SU-DHL-6 (cell line): ENCODE data around the gene PLXNB1.
A peak's percentile ranks its signal among the peaks of the same experiment; 100 is the strongest.

Source experiments
- H2AFZ ChIP-seq: fragments of 200-600 bp; sonication (generic); 2 replicates; pipeline ENCODE4 v1.6.1; 2014; ENCODE audit warnings: low read depth, mild to moderate bottlenecking, moderate library complexity, mixed read lengths, antibody characterized with exemption, low read length; ENCODE audit not compliant: severe bottlenecking
- H3F3A ChIP-seq: fragments of 200-600 bp; shearing (Covaris generic); 2 replicates; pipeline ENCODE4 v1.6.0; 2016; ENCODE audit warnings: antibody characterized with exemption, mild to moderate bottlenecking; ENCODE audit not compliant: insufficient read depth
- H3K27ac ChIP-seq: fragments of 200-600 bp; sonication (generic); 2 replicates; pipeline ENCODE4 v1.5.1; 2016; ENCODE audit warnings: low read depth, mild to moderate bottlenecking, low read length, moderate library complexity, mixed read lengths
- H3K27me3 ChIP-seq: fragments of 200-600 bp; sonication (generic), shearing (Covaris generic); 2 replicates; pipeline ENCODE4 v1.6.0; 2014; ENCODE audit warnings: mild to moderate bottlenecking, low read length
- H3K36me3 ChIP-seq: fragments of 200-600 bp; sonication (generic); 2 replicates; pipeline ENCODE4 v1.6.1; 2014; ENCODE audit warnings: mild to moderate bottlenecking, low read length, mixed read lengths
- H3K4me2 ChIP-seq: fragments of 300-600, 200-600 bp; shearing (Covaris generic), sonication (generic); 2 replicates; pipeline ENCODE4 v1.6.0; 2014; ENCODE audit warnings: low read length, low read depth, mild to moderate bottlenecking; ENCODE audit not compliant: poor library complexity, severe bottlenecking
- H3K4me3 ChIP-seq: fragments of 200-600 bp; sonication (generic); 2 replicates; pipeline ENCODE4 v1.5.1; 2014; ENCODE audit warnings: antibody characterized with exemption, low read length, mild to moderate bottlenecking, mixed read lengths; ENCODE audit not compliant: insufficient read depth, poor library complexity, severe bottlenecking
- H3K79me2 ChIP-seq: fragments of 200-600 bp; sonication (generic); 2 replicates; pipeline ENCODE4 v1.6.1; 2014; ENCODE audit warnings: mild to moderate bottlenecking, low read length, moderate library complexity; ENCODE audit not compliant: insufficient read depth
- H3K9ac ChIP-seq: fragments of 200-600 bp; sonication (generic); 2 replicates; pipeline ENCODE4 v1.7.0; 2014; ENCODE audit warnings: mild to moderate bottlenecking, low read length
- H3K9me2 ChIP-seq: fragments of 200-600 bp; sonication (generic); replicated peaks from 2 replicates; pipeline ENCODE4 v1.6.1; 2014; ENCODE audit warnings: low read length; ENCODE audit not compliant: insufficient read depth
- H3K9me3 ChIP-seq: fragments of 200-600 bp; sonication (generic); 2 replicates; pipeline ENCODE4 v1.6.1; 2014; ENCODE audit warnings: low read length, mixed read lengths; ENCODE audit not compliant: insufficient read depth
- H4K20me1 ChIP-seq: fragments of 200-600 bp; sonication (generic); 2 replicates; pipeline ENCODE4 v1.6.1; 2014; ENCODE audit warnings: low read depth, mild to moderate bottlenecking, antibody characterized with exemption, low read length, moderate library complexity, mixed read lengths
- EZH2phosphoT487 ChIP-seq: fragments of 200-600 bp; sonication (generic), shearing (Covaris generic); conservative IDR thresholded peaks from 2 replicates; pipeline ENCODE4 v1.6.1; 2018; ENCODE audit warnings: mild to moderate bottlenecking, antibody characterized with exemption, low read length, moderate library complexity, mixed read lengths
- TF ChIP-seq, protein P1 (sequence below): fragments of 200-600 bp; sonication (generic); IDR thresholded peaks from one replicate; pipeline ENCODE4 v1.5.1; 2017; ENCODE audit warnings: antibody characterized with exemption, mild to moderate bottlenecking, low read length, moderate library complexity; ENCODE audit not compliant: insufficient read depth, poor library complexity, severe bottlenecking

The PLXNB1 gene

DNA sequence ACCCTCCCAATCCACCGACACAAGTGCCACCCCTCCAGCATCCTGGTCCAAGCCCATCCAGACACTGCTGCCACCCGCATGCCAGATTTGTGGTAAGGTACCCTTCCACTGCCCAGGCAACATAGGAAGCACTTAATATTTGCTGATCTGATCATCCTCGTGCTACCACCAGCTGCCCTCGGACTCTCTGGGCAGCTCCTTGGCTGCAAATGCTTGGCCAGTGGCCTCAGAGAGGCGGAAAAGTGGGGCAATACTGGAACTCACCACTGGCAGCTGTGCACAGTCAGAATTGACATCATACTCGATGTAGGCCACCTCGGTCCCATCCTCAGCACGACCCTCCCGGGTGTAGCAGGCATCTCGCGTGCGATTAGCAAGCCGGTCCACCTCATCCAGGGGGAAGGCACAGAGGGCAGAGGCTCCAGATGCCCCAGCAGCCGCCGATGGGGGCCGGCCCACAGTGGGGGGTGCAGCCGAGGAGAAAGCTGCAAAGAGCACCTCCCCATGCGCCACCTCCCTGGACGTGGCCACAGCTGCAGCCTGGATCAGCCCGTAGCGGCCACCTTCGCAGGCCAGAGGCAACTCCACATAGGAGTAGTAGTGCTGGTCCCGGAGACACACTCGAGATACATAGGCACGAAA lies 6.5 kb downstream of the PLXNB1 start:
- no peak overlapping the region for H2AFZ ChIP-seq
- no peak overlapping the region for H3K4me3 ChIP-seq
- no peaks in the 10 kb centered on the region for H3K27me3 ChIP-seq
- no peak overlapping the region for H3K27ac ChIP-seq
- H3K4me2 ChIP-seq: no peak overlapping the region
- H3K79me2 ChIP-seq: no peaks in the 10 kb centered on the region
- no peaks in the 10 kb centered on the region for H3K9me3 ChIP-seq
- H4K20me1 ChIP-seq: no peaks in the 10 kb centered on the region
- H3K9ac ChIP-seq: no peak overlapping the region
- no peaks in the 10 kb centered on the region for H3K36me3 ChIP-seq
- no peaks in the 10 kb centered on the region for H3K9me2 ChIP-seq
- TF ChIP-seq, protein P1, sequence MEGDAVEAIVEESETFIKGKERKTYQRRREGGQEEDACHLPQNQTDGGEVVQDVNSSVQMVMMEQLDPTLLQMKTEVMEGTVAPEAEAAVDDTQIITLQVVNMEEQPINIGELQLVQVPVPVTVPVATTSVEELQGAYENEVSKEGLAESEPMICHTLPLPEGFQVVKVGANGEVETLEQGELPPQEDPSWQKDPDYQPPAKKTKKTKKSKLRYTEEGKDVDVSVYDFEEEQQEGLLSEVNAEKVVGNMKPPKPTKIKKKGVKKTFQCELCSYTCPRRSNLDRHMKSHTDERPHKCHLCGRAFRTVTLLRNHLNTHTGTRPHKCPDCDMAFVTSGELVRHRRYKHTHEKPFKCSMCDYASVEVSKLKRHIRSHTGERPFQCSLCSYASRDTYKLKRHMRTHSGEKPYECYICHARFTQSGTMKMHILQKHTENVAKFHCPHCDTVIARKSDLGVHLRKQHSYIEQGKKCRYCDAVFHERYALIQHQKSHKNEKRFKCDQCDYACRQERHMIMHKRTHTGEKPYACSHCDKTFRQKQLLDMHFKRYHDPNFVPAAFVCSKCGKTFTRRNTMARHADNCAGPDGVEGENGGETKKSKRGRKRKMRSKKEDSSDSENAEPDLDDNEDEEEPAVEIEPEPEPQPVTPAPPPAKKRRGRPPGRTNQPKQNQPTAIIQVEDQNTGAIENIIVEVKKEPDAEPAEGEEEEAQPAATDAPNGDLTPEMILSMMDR: no peak
- no peak for TF ChIP-seq EZH2phosphoT487
- H3F3A ChIP-seq: no peaks in the 10 kb centered on the region

DNA sequence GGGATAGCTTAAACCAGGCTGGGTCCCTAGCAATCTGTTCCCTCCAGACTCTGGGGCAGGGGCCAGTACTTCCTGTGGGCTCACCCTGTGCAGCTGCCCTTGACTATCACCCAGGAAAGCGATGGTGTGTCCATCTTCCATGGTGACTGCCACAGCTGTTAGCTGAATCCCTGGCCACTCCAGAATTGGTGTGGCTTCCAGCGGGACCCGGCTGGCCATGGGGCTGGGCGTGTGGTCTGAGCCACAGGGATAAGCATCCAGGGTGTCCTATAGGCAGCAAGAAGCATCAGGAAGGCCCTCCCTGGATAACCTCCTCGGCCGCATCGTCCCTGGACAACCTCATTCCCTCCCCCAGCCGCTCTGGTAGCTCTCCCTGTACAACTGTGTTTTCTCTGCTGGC lies 7.2 kb downstream of the PLXNB1 start:
- Histone ChIP-seq H3F3A (no peaks in the 10 kb centered on the region), H3K36me3 (no peaks in the 10 kb centered on the region), H3K4me3 (no peak overlapping the region), H2AFZ (no peak overlapping the region), H3K9ac (no peak overlapping the region), H3K27me3 (no peaks in the 10 kb centered on the region), H3K27ac (no peak overlapping the region), H3K9me2 (no peaks in the 10 kb centered on the region), H4K20me1 (no peaks in the 10 kb centered on the region), H3K9me3 (no peaks in the 10 kb centered on the region), H3K79me2 (no peaks in the 10 kb centered on the region), H3K4me2 (no peak overlapping the region)
- no peak for TF ChIP-seq EZH2phosphoT487
- TF ChIP-seq, protein P1: no peak

DNA sequence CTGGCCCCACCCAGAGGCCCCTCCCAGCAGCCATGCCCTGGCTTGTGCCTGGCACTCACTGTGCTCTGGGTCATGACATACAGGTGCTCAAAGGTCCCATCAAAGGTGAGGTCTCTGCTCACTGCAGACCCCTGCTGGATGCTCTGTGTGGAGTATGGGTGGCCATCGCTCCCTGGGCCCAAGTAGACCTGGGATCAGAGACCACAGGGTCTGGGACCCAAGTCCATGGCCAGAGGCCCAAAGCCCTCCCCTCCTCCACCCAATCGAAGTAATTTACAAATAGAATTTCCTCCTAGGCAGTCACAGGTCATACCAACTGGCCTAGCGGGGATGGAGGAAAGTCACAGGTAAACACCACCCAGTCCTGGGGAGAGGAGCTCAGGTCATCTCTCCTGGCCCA lies 7.6 kb downstream of the PLXNB1 start:
- Histone ChIP-seq H3K4me3 (no peak overlapping the region), H2AFZ (no peak overlapping the region), H3K27me3 (no peaks in the 10 kb centered on the region), H3K36me3 (no peaks in the 10 kb centered on the region), H3K9me3 (no peaks in the 10 kb centered on the region), H4K20me1 (no peaks in the 10 kb centered on the region), H3K9me2 (no peaks in the 10 kb centered on the region), H3F3A (no peaks in the 10 kb centered on the region), H3K79me2 (no peaks in the 10 kb centered on the region), H3K27ac (no peak overlapping the region), H3K9ac (no peak overlapping the region), H3K4me2 (no peak overlapping the region)
- TF ChIP-seq EZH2phosphoT487: no peak
- TF ChIP-seq, protein P1: peak; percentile 24
